OCI-LY7 (cell line): ENCODE measurements around the gene NUDT19. TPM values are rescaled to one million over a fixed set of nuclear protein-coding genes. Genes with fewer than 3 reads are reported as not detected.

ENCODE experiments used
- BruUV-seq: library from RNA; stranded (reverse); fragments of 400-500 nt; replicated peaks from 2 replicates; lab custom pipeline; 2021; lab: Mats Ljungman, UMichigan
- CTCF ChIA-PET: fragments of 300-600 bp; sonication (Branson Sonifier 250); formaldehyde crosslinking; loops from one replicate; lab custom pipeline; 2022; ENCODE audit warnings: antibody characterized with exemption; ENCODE audit not compliant: unreplicated experiment; lab: Charles Lee
- POLR2A ChIA-PET: fragments of 300-600 bp; sonication (Branson Sonifier 250); formaldehyde crosslinking; loops from one replicate; lab custom pipeline; 2022; ENCODE audit warnings: antibody characterized with exemption; lab: Charles Lee
- DNase-seq: peaks from one replicate; pipeline ENCODE4 v3.0.0-alpha.2; 2015; ENCODE audit warnings: low spot score
- H2AFZ ChIP-seq: fragments of 200-600 bp; sonication (generic), shearing (Covaris generic); 2 replicates; pipeline ENCODE4 v1.6.1; 2014; ENCODE audit warnings: mild to moderate bottlenecking, antibody characterized with exemption, low read length, moderate library complexity
- H3K27ac ChIP-seq: fragments of 200-600 bp; sonication (generic); 2 replicates; pipeline ENCODE4 v1.5.1; 2014; ENCODE audit warnings: mixed run types, low read depth, mild to moderate bottlenecking, moderate library complexity, low read length, inconsistent platforms; ENCODE audit not compliant: poor library complexity, severe bottlenecking
- H3K36me3 ChIP-seq: fragments of 200-600 bp; sonication (generic); 2 replicates; pipeline ENCODE4 v1.6.1; 2014; ENCODE audit warnings: mild to moderate bottlenecking, antibody characterized with exemption, low read length, moderate library complexity, mixed read lengths; ENCODE audit not compliant: insufficient read depth
- H3K4me1 ChIP-seq: fragments of 200-600 bp; sonication (generic); 2 replicates; pipeline ENCODE4 v1.5.1; 2014; ENCODE audit warnings: mild to moderate bottlenecking, low read length; ENCODE audit not compliant: insufficient read depth, poor library complexity, severe bottlenecking
- H3K4me2 ChIP-seq: fragments of 200-600 bp; sonication (generic); 2 replicates; pipeline ENCODE4 v1.6.1; 2014; ENCODE audit warnings: mild to moderate bottlenecking, low read length
- H3K4me3 ChIP-seq: fragments of 200-600 bp; sonication (generic); 2 replicates; pipeline ENCODE4 v1.5.1; 2014; ENCODE audit warnings: mild to moderate bottlenecking, low read depth, low read length; ENCODE audit not compliant: poor library complexity, severe bottlenecking
- H3K79me2 ChIP-seq: fragments of 200-600 bp; sonication (generic); 2 replicates; pipeline ENCODE4 v1.6.1; 2016; ENCODE audit warnings: low read depth, mild to moderate bottlenecking, low read length, moderate library complexity, mixed read lengths; ENCODE audit not compliant: insufficient read depth
- H3K9me2 ChIP-seq: fragments of 200-600 bp; sonication (generic); 2 replicates; pipeline ENCODE4 v1.6.1; 2016; ENCODE audit warnings: mild to moderate bottlenecking, low read length, mixed read lengths; ENCODE audit not compliant: insufficient read depth
- H3K9me3 ChIP-seq: fragments of 200-600 bp; sonication (generic); 2 replicates; pipeline ENCODE4 v1.6.1; 2014; ENCODE audit warnings: mild to moderate bottlenecking, mixed run types, low read length, mixed read lengths
- H4K20me1 ChIP-seq: fragments of 200-600 bp; sonication (generic); 2 replicates; pipeline ENCODE4 v1.6.1; 2014; ENCODE audit warnings: mild to moderate bottlenecking, antibody characterized with exemption, low read length, moderate library complexity, mixed read lengths; ENCODE audit not compliant: insufficient read depth
- EZH2phosphoT487 ChIP-seq: fragments of 200-600 bp; sonication (generic); IDR thresholded peaks from 2 replicates; pipeline ENCODE4 v1.6.1; 2018; ENCODE audit warnings: low read depth, borderline replicate concordance, mild to moderate bottlenecking, mixed run types, antibody characterized with exemption, low read length, moderate library complexity, mixed read lengths
- intact Hi-C: fragments of 100-400 bp; cut with micrococcal nuclease; formaldehyde crosslinking; loops from one replicate; pipeline ENCODE4 v1.10.0; 2022; ENCODE audit not compliant: unreplicated experiment
- total RNA-seq, 2 experiments: library from RNA; depleted of rRNA in 1 of 2; stranded (reverse); fragments of >200 nt in 1 of 2; shearing (Covaris generic) in 1 of 2; gene quantifications; 2 replicates each; pipeline ENCODE4 v1.2.3, GENCODE V29; 2014 to 2022
- TF ChIP-seq, protein P1 (sequence below): fragments of 200-600 bp; sonication (generic); conservative IDR thresholded peaks from 2 replicates; pipeline ENCODE4 v1.5.1; 2014; ENCODE audit warnings: mild to moderate bottlenecking, antibody characterized with exemption, low read length, moderate library complexity, mixed read lengths

NUDT19 gene
- total RNA-seq, 2 experiments from 2014 or later: 3.4 to 6.8 TPM

GRCh38 chr19:32671883-32672593 lies 19.6 kb upstream of the NUDT19 start:
- H4K20me1 ChIP-seq: peaks cover 10% of the 10 kb centered on the region; the same call in 1 of the 2 replicates

GRCh38 chr19:32672841-32673240 lies 18.8 kb upstream of the NUDT19 start:
- Histone ChIP-seq H3K9me3 (no peaks in the 10 kb centered on the region), H3K9me2 (no peaks in the 10 kb centered on the region), H3K4me3 (no peak overlapping the region), H3K4me2 (peak overlapping the region; percentile 100; the same call in 1 of the 2 replicates), H4K20me1 (peaks cover 10% of the 10 kb centered on the region; the same call in 1 of the 2 replicates), H3K4me1 (peaks cover 21% of the 10 kb centered on the region), H3K27ac (no peak overlapping the region), H3K79me2 (peaks cover 49% of the 10 kb centered on the region), H3K36me3 (peaks cover 5% of the 10 kb centered on the region; the same call in 1 of the 2 replicates), H2AFZ (no peak overlapping the region)
- POLR2A ChIA-PET: no interaction called here
- intact Hi-C loops: loop anchor here (10.0 kb wide), 1 partner anchor 502 kb away; no protein-coding TSS in a partner anchor
- BruUV-seq: no TSS peak
- CTCF ChIA-PET: no interaction called here
- no peak for DNase-seq
- TF ChIP-seq, protein P1, sequence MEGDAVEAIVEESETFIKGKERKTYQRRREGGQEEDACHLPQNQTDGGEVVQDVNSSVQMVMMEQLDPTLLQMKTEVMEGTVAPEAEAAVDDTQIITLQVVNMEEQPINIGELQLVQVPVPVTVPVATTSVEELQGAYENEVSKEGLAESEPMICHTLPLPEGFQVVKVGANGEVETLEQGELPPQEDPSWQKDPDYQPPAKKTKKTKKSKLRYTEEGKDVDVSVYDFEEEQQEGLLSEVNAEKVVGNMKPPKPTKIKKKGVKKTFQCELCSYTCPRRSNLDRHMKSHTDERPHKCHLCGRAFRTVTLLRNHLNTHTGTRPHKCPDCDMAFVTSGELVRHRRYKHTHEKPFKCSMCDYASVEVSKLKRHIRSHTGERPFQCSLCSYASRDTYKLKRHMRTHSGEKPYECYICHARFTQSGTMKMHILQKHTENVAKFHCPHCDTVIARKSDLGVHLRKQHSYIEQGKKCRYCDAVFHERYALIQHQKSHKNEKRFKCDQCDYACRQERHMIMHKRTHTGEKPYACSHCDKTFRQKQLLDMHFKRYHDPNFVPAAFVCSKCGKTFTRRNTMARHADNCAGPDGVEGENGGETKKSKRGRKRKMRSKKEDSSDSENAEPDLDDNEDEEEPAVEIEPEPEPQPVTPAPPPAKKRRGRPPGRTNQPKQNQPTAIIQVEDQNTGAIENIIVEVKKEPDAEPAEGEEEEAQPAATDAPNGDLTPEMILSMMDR: no peak
- TF ChIP-seq EZH2phosphoT487: no peak

More at GRCh38 chr19:32671883-32672593, 19.6 kb upstream of the NUDT19 start:
- no peak overlapping the region for H3K4me2 ChIP-seq
- intact Hi-C loops: loop anchor here (10.0 kb wide), 1 partner anchor 503 kb away; no protein-coding TSS in a partner anchor
- TF ChIP-seq, protein P1: no peak
- TF ChIP-seq EZH2phosphoT487: no peak
- DNase-seq: no peak
- no peaks in the 10 kb centered on the region for H3K9me2 ChIP-seq
- no peak overlapping the region for H3K27ac ChIP-seq
- ChIA-PET CTCF (no interaction called here), POLR2A (no interaction called here)
- no peak overlapping the region for H2AFZ ChIP-seq
- no peak overlapping the region for H3K4me3 ChIP-seq
- peaks cover 21% of the 10 kb centered on the region for H3K4me1 ChIP-seq
- peaks cover 57% of the 10 kb centered on the region for H3K79me2 ChIP-seq
- peaks cover 8% of the 10 kb centered on the region; the same call in 1 of the 2 replicates for H3K36me3 ChIP-seq
- H3K9me3 ChIP-seq: no peaks in the 10 kb centered on the region
- BruUV-seq: TSS peak; percentile 25

- TF ChIP-seq EZH2phosphoT487: no peak
- TF ChIP-seq, protein P1: no peak
- Histone ChIP-seq H3K4me3 (peak overlapping the region; percentile 99), H3K36me3 (peaks cover 5% of the 10 kb centered on the region; the same call in 1 of the 2 replicates), H3K79me2 (peaks cover 41% of the 10 kb centered on the region), H3K9me2 (no peaks in the 10 kb centered on the region), H3K4me1 (peaks cover 21% of the 10 kb centered on the region), H4K20me1 (peaks cover 10% of the 10 kb centered on the region; the same call in 1 of the 2 replicates), H3K9me3 (no peaks in the 10 kb centered on the region), H3K27ac (no peak overlapping the region), H2AFZ (no peak overlapping the region), H3K4me2 (peak overlapping the region; percentile 100)
- ChIA-PET CTCF (no interaction called here), POLR2A (interaction anchor here (1.4 kb wide), 1 partner anchor 8 kb away, joined by 5 read pairs; no protein-coding TSS in a partner anchor)
- no TSS peak for BruUV-seq
- DNase-seq: no peak
- intact Hi-C loops: loop anchor here (10.0 kb wide), 1 partner anchor 501 kb away; no protein-coding TSS in a partner anchor
These were observed 18.0 kb upstream of the NUDT19 start for GRCh38 chr19:32673573-32673972.
